ENCODE data around the gene NOTCH2. TPM values are rescaled to one million over a fixed set of nuclear protein-coding genes. Genes with fewer than 3 reads are reported as not detected.

The NOTCH2 gene
- total RNA-seq, 1 experiment from 2014 or later = 4.7 TPM

DNA sequence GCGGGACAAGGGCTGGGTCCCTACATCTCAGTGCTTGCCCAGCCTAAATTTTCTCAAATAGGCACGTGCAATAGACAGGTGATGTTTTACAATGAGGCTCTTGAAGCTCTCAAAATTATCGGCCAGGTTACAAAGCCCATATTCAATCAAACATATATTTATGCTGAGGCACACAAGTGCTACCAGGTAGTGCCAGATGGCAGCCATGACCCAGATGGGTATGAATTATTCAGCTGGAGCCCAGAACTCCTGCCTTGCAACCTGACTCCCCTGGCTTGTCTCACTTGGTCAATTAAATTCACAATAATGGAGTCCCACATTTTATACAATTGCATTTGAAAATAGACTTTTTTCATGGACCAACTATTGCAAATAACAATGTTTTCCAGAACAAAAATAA is 160.8 kb downstream of the NOTCH2 start:
- Histone ChIP-seq H4K20me1 (ENCODE audit: insufficient read depth, low read depth, low read length) (no peaks in the 10 kb centered on the region), H3K27ac (ENCODE audit: low read length) (no peak overlapping the region), H3K27me3 (ENCODE audit: low read length) (no peaks in the 10 kb centered on the region), H3K9me3 (ENCODE audit: low read length) (no peaks in the 10 kb centered on the region), H3K9me2 (replicated peaks; ENCODE audit: insufficient read depth, low read length) (no peaks in the 10 kb centered on the region), H3K4me3 (ENCODE audit: low read length) (no peak overlapping the region), H3K9ac (ENCODE audit: low read length) (no peak overlapping the region), H3K4me1 (ENCODE audit: low read length) (no peaks in the 10 kb centered on the region), H3K79me2 (ENCODE audit: low read length) (no peaks in the 10 kb centered on the region), H3K36me3 (ENCODE audit: insufficient read depth, low read length) (no peaks in the 10 kb centered on the region), H2AFZ (ENCODE audit: low read length) (no peak overlapping the region), H3K4me2 (ENCODE audit: low read depth, low read length, poor library complexity, severe bottlenecking) (no peak overlapping the region)
- no peak for DNase-seq

DNA sequence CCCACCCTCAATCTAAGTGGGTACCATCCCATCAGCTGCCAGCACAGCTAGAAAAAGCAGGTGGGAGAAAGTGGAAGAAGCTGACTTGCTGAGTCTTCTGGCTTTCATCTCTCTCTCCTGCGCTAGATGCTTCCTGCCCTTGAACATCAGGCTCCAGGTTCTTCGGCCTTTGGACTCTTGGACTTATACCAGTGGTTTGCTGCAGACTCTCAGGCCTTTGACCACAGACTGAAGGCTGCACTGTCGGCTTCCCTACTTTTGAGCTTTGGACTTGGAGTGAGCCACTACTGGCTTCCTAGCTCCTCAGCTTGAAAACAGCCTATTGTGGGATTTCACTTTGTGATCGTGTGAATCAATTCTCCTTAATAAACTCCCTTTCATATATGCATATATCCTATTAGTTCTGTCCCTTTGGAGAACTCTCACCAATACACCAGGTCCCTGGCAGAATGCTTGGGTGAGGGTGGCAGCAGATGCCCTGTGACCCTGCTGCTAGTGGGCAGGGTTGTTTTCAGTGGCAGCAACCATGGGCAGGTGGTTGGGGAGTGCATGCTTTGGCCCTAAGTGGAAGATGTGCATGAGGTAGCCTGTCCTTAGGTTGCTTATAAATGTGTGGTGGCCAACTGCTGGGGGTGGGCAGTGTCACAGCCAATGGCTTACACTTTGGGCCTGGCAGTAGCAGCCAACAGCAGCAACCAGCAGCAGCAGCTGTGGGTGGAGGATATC is 162.4 kb downstream of the NOTCH2 start:
- Histone ChIP-seq H2AFZ (ENCODE audit: low read length) (no peak overlapping the region), H3K9ac (ENCODE audit: low read length) (no peak overlapping the region), H3K9me2 (replicated peaks; ENCODE audit: insufficient read depth, low read length) (no peaks in the 10 kb centered on the region), H3K4me1 (ENCODE audit: low read length) (no peaks in the 10 kb centered on the region), H3K27me3 (ENCODE audit: low read length) (no peaks in the 10 kb centered on the region), H3K79me2 (ENCODE audit: low read length) (no peaks in the 10 kb centered on the region), H3K4me2 (ENCODE audit: low read depth, low read length, poor library complexity, severe bottlenecking) (no peak overlapping the region), H3K4me3 (ENCODE audit: low read length) (no peak overlapping the region), H3K36me3 (ENCODE audit: insufficient read depth, low read length) (no peaks in the 10 kb centered on the region), H3K27ac (ENCODE audit: low read length) (no peak overlapping the region), H3K9me3 (ENCODE audit: low read length) (no peaks in the 10 kb centered on the region), H4K20me1 (ENCODE audit: insufficient read depth, low read depth, low read length) (no peaks in the 10 kb centered on the region)
- no peak for DNase-seq

DNA sequence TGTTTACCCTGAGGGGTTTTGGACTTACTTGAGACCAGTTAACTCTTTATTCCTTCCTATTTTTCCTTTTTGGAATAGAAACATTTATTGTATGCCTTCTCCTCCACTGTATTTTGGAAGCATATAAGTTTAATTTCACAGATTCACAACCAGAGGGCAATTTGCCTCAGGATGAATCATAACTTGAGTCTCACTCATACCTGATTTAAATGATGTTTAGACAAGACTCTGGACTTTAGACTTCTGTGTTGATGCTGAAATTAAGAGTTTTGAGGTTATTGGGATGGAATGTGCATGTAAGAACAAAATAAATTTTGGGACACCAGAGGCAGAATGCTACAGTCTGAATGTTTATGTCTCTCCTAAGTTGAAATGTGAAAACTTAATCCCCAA is 166.0 kb downstream of the NOTCH2 start:
- Histone ChIP-seq H3K4me2 (ENCODE audit: low read depth, low read length, poor library complexity, severe bottlenecking) (no peak overlapping the region), H3K4me3 (ENCODE audit: low read length) (no peak overlapping the region), H3K9me3 (ENCODE audit: low read length) (no peaks in the 10 kb centered on the region), H3K27me3 (ENCODE audit: low read length) (no peaks in the 10 kb centered on the region), H3K9me2 (replicated peaks; ENCODE audit: insufficient read depth, low read length) (no peaks in the 10 kb centered on the region), H3K4me1 (ENCODE audit: low read length) (no peaks in the 10 kb centered on the region), H3K79me2 (ENCODE audit: low read length) (no peaks in the 10 kb centered on the region), H3K9ac (ENCODE audit: low read length) (no peak overlapping the region), H3K36me3 (ENCODE audit: insufficient read depth, low read length) (no peaks in the 10 kb centered on the region), H3K27ac (ENCODE audit: low read length) (no peak overlapping the region), H2AFZ (ENCODE audit: low read length) (no peak overlapping the region), H4K20me1 (ENCODE audit: insufficient read depth, low read depth, low read length) (no peaks in the 10 kb centered on the region)
- DNase-seq = no peak

DNA sequence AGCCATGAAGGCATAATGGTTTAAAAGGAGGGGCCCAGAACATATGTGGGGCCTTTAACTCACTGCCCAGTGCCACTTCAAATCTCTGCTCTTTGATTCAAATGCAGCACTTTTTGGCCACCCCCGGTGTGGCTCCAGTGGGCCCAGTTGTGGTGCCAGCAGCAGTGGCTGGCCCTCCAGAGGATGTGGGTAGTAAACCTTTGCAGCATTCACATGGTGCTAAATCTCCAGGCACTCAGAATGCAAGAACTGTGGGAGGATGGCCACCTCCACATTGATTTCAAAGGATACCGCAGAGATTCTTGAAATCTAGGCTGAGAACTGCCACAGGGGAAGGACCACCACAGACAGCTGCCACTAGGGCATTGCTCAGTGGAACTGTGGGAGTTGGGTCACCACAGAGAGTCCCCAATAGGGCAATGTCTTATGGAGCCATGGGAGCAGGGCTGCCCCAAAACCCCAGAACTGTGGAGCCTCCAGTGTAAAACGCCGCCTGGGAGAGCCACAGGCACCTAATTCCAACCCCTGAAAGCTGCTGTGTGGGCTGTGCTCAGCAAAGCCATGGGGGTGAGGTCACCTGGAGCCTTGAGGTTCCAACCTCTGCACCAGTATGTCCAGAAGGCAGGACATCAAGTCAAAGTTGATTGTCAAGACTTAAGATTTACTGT is 166.6 kb downstream of the NOTCH2 start:
- H3K79me2 ChIP-seq (ENCODE audit: low read length) = no peaks in the 10 kb centered on the region
- H3K9me3 ChIP-seq (ENCODE audit: low read length) = no peaks in the 10 kb centered on the region
- H3K4me2 ChIP-seq (ENCODE audit: low read depth, low read length, poor library complexity, severe bottlenecking) = no peak overlapping the region
- no peaks in the 10 kb centered on the region for H3K27me3 ChIP-seq (ENCODE audit: low read length)
- no peak overlapping the region for H3K9ac ChIP-seq (ENCODE audit: low read length)
- no peak overlapping the region for H3K27ac ChIP-seq (ENCODE audit: low read length)
- no peak for DNase-seq
- no peak overlapping the region for H2AFZ ChIP-seq (ENCODE audit: low read length)
- H3K36me3 ChIP-seq (ENCODE audit: insufficient read depth, low read length) = no peaks in the 10 kb centered on the region
- no peak overlapping the region for H3K4me3 ChIP-seq (ENCODE audit: low read length)
- no peaks in the 10 kb centered on the region for H3K4me1 ChIP-seq (ENCODE audit: low read length)
- no peaks in the 10 kb centered on the region for H4K20me1 ChIP-seq (ENCODE audit: insufficient read depth, low read depth, low read length)
- H3K9me2 ChIP-seq (replicated peaks; ENCODE audit: insufficient read depth, low read length) = no peaks in the 10 kb centered on the region

DNA sequence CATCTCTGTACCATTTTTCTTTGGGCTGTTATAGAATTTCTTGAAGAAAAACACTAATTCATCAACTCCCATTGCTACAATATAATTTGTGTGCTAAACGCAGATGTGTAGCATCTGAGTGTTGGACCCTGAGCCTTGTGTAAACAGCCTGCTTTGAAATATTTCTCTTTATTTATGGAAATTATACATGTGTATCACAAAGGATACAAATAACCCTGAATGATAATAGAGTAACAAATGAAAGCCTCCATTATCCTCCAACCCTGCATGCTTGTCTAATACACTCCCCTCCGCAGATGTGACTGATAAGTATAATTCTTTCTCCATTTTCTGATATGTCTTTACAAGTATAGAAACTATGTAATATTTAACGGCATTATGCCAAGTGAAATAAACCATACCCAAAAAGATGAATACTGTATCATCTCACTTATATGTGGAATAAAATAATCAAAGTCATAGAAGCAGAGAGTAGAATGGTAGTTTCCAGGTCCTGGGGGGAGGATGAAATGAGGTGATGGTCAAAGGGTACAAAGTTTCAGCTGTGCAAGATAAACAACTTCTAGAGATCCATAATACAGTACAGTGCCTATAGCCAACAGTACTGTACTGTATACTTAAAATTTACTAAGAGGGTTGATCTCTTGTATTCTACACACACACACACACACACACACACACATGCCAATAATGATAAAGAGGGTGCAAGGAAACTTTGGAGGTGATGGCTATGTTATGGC is 170.3 kb downstream of the NOTCH2 start:
- H3K9ac ChIP-seq (ENCODE audit: low read length) = no peak overlapping the region
- H3K4me3 ChIP-seq (ENCODE audit: low read length) = no peak overlapping the region
- no peaks in the 10 kb centered on the region for H3K36me3 ChIP-seq (ENCODE audit: insufficient read depth, low read length)
- no peaks in the 10 kb centered on the region for H4K20me1 ChIP-seq (ENCODE audit: insufficient read depth, low read depth, low read length)
- no peak overlapping the region for H3K4me2 ChIP-seq (ENCODE audit: low read depth, low read length, poor library complexity, severe bottlenecking)
- no peaks in the 10 kb centered on the region for H3K9me3 ChIP-seq (ENCODE audit: low read length)
- DNase-seq = no peak
- no peaks in the 10 kb centered on the region for H3K79me2 ChIP-seq (ENCODE audit: low read length)
- H2AFZ ChIP-seq (ENCODE audit: low read length) = no peak overlapping the region
- no peak overlapping the region for H3K27ac ChIP-seq (ENCODE audit: low read length)
- no peaks in the 10 kb centered on the region for H3K9me2 ChIP-seq (replicated peaks; ENCODE audit: insufficient read depth, low read length)
- no peaks in the 10 kb centered on the region for H3K27me3 ChIP-seq (ENCODE audit: low read length)
- no peaks in the 10 kb centered on the region for H3K4me1 ChIP-seq (ENCODE audit: low read length)

DNA sequence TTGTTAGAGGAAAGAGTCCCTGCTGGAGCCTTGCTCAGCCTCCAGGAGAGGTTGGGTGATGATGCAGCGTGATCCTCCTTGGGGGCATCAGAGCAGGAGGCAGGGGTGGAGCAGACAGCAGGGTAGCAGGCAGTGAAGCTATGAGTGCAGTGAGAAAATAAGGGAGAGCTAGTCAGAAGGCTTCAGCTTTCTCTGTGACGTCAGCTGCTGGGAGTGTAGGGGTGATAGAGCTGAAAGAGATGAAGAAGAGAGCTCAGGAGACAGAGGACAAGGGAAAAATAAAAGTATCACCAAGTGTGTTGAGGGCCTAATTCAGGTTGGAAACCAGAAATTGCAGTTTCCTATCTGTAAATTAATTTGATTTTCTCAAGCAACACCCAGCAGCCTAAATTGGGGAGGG is 170.9 kb downstream of the NOTCH2 start:
- DNase-seq = no peak
- Histone ChIP-seq H3K9me2 (replicated peaks; ENCODE audit: insufficient read depth, low read length) (no peaks in the 10 kb centered on the region), H3K9me3 (ENCODE audit: low read length) (no peaks in the 10 kb centered on the region), H3K27me3 (ENCODE audit: low read length) (no peaks in the 10 kb centered on the region), H2AFZ (ENCODE audit: low read length) (no peak overlapping the region), H4K20me1 (ENCODE audit: insufficient read depth, low read depth, low read length) (no peaks in the 10 kb centered on the region), H3K4me1 (ENCODE audit: low read length) (no peaks in the 10 kb centered on the region), H3K36me3 (ENCODE audit: insufficient read depth, low read length) (no peaks in the 10 kb centered on the region), H3K9ac (ENCODE audit: low read length) (no peak overlapping the region), H3K27ac (ENCODE audit: low read length) (no peak overlapping the region), H3K79me2 (ENCODE audit: low read length) (no peaks in the 10 kb centered on the region), H3K4me3 (ENCODE audit: low read length) (no peak overlapping the region), H3K4me2 (ENCODE audit: low read depth, low read length, poor library complexity, severe bottlenecking) (no peak overlapping the region)

DNA sequence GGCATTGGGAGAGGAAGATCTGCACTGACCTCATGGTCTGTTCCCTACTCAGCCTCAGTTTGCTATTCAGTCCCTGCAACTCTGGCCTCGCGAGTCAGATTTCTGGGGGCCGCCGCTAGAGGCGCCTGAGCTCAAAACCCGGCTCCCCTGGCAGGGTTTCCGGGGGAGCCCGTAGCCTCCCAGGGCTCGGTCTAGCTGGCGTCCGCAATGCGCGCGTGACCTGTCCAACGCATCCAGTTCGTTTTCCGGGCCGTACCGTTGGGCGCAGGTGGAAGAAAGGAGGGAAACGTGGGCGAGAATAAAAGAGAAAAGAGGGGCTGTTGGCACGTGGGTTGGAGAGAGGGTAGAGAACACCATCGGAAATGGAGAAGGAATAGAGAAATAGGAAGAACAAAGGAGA is 173.2 kb downstream of the NOTCH2 start, which contains the start of gene ADAM30:
Gene ADAM30, minus strand, starts transcription at position 213 of the 400 bp plus-strand sequence. Its CDS starts 179 bp downstream, at position 34.
- H3K36me3 ChIP-seq (ENCODE audit: insufficient read depth, low read length) = no peaks in the 10 kb centered on the region
- no peak within 1 kb of the TSS for H3K4me3 ChIP-seq (ENCODE audit: low read length)
- no peak within 1 kb of the TSS for H3K27ac ChIP-seq (ENCODE audit: low read length)
- no peaks in the 10 kb centered on the region for H3K27me3 ChIP-seq (ENCODE audit: low read length)
- H3K4me2 ChIP-seq (ENCODE audit: low read depth, low read length, poor library complexity, severe bottlenecking) = no peak within 1 kb of the TSS
- no peaks in the 10 kb centered on the region for H3K79me2 ChIP-seq (ENCODE audit: low read length)
- no peaks in the 10 kb centered on the region for H3K9me2 ChIP-seq (replicated peaks; ENCODE audit: insufficient read depth, low read length)
- no peak within 1 kb of the TSS for H3K9ac ChIP-seq (ENCODE audit: low read length)
- H3K9me3 ChIP-seq (ENCODE audit: low read length) = no peaks in the 10 kb centered on the region
- no peak within 1 kb of the TSS for H2AFZ ChIP-seq (ENCODE audit: low read length)
- DNase-seq = no peak
- no peaks in the 10 kb centered on the region for H4K20me1 ChIP-seq (ENCODE audit: insufficient read depth, low read depth, low read length)
- H3K4me1 ChIP-seq (ENCODE audit: low read length) = no peaks in the 10 kb centered on the region

DNA sequence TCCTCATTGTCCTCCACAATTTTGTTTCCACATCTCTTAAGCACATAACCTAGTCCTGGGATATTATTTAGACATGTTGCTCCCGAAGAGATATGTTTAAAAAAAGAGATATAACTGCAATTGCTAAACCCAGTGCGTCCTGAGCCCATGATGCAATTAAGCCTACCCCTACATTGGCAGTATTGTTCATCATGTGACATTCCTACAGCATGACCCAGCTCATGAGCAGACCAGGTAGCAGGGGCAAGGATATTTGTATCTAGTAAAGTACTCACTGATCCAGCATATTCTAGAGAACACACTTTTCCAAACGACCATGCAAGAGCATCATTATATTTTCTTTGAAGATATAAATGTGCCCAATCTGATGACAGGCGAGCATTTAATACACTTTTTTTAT is 174.4 kb downstream of the NOTCH2 start:
- Histone ChIP-seq H3K9me3 (ENCODE audit: low read length) (no peaks in the 10 kb centered on the region), H4K20me1 (ENCODE audit: insufficient read depth, low read depth, low read length) (no peaks in the 10 kb centered on the region), H3K4me1 (ENCODE audit: low read length) (no peaks in the 10 kb centered on the region), H2AFZ (ENCODE audit: low read length) (no peak overlapping the region), H3K36me3 (ENCODE audit: insufficient read depth, low read length) (no peaks in the 10 kb centered on the region), H3K9me2 (replicated peaks; ENCODE audit: insufficient read depth, low read length) (no peaks in the 10 kb centered on the region), H3K4me2 (ENCODE audit: low read depth, low read length, poor library complexity, severe bottlenecking) (no peak overlapping the region), H3K4me3 (ENCODE audit: low read length) (no peak overlapping the region), H3K9ac (ENCODE audit: low read length) (no peak overlapping the region), H3K79me2 (ENCODE audit: low read length) (no peaks in the 10 kb centered on the region), H3K27ac (ENCODE audit: low read length) (no peak overlapping the region), H3K27me3 (ENCODE audit: low read length) (no peaks in the 10 kb centered on the region)
- no peak for DNase-seq
